ENCODE results near the gene SPSB1. TPM values are rescaled to one million over a fixed set of nuclear protein-coding genes. Genes with fewer than 3 reads are reported as not detected.

Gene SPSB1
- 10 to 100 TPM; 11.0 to 12.5 TPM for total RNA-seq

GRCh38 chr1:9292361-9293240 lies at the start of gene SPSB1:
Gene SPSB1 (plus strand): TSS chr1:9292894. CDS start chr1:9355892, 62,998 bp downstream.
- peak; percentile 79 for DNase-seq
- H3K36me3 Mint-ChIP-seq, result peaks cover 4% of the 10 kb centered on the region
- H3K9me3 Mint-ChIP-seq, result peaks cover 12% of the 10 kb centered on the region
- H3K27me3 Mint-ChIP-seq, result peaks cover 3% of the 10 kb centered on the region
- POLR2A ChIA-PET, result interaction anchor here (1.4 kb wide), 1 partner anchor 198 kb away, joined by 3 read pairs; no protein-coding TSS in a partner anchor
- peak within 1 kb of the TSS; percentile 37 for H3K4me3 Mint-ChIP-seq
- CTCF ChIA-PET, result interaction anchor here (1.4 to 6.0 kb wide), 5 partner anchors 10 to 200 kb away, joined by 4 to 191 read pairs (median 7); no protein-coding TSS in a partner anchor
- intact Hi-C loops (cut with micrococcal nuclease), result loop anchor here (5.0 kb wide), 1 partner anchor 295 kb away; the partner anchor contains the start of gene TMEM201
- no peak within 1 kb of the TSS for H3K27ac Mint-ChIP-seq
- peaks cover 34% of the 10 kb centered on the region for H3K4me1 Mint-ChIP-seq (ENCODE audit: low read depth)

- no peaks in the 10 kb centered on the region for H3K27me3 Mint-ChIP-seq
- CTCF ChIA-PET, result interaction anchor here (1.1 to 1.3 kb wide), 2 partner anchors 46 to 47 kb away, joined by 3 to 4 read pairs; no protein-coding TSS in a partner anchor
- no peak overlapping the region for H3K27ac Mint-ChIP-seq
- POLR2A ChIA-PET, result interaction anchor here (1.4 to 2.1 kb wide), 2 partner anchors 9 to 32 kb away, joined by 3 to 6 read pairs; partner anchors contain the start of gene H6PD
- DNase-seq, result no peak
- peaks cover 33% of the 10 kb centered on the region for H3K4me1 Mint-ChIP-seq (ENCODE audit: low read depth)
- intact Hi-C loops (cut with micrococcal nuclease), result no loop called here
- H3K36me3 Mint-ChIP-seq, result peaks cover 1% of the 10 kb centered on the region
- no peaks in the 10 kb centered on the region for H3K9me3 Mint-ChIP-seq
- no peak overlapping the region for H3K4me3 Mint-ChIP-seq
These were observed 49.5 kb upstream of the SPSB1 start for GRCh38 chr1:9243066-9243739.

GRCh38 chr1:9244501-9245229 lies 48.0 kb upstream of the SPSB1 start:
- CTCF ChIA-PET, result interaction anchor here (0.6 to 1.3 kb wide), 6 partner anchors 10 to 210 kb away, joined by 3 to 6 read pairs (median 3); partner anchors contain the start of gene H6PD
- H3K27ac Mint-ChIP-seq, result no peak overlapping the region
- intact Hi-C loops (cut with micrococcal nuclease), result no loop called here

GRCh38 chr1:9245230-9245619 lies 47.5 kb upstream of the SPSB1 start:
- Mint-ChIP-seq H3K9me3 (no peaks in the 10 kb centered on the region), H3K27me3 (no peaks in the 10 kb centered on the region), H3K36me3 (peaks cover 1% of the 10 kb centered on the region), H3K27ac (no peak overlapping the region), H3K4me3 (no peak overlapping the region), H3K4me1 (ENCODE audit: low read depth) (peaks cover 14% of the 10 kb centered on the region)
- CTCF ChIA-PET, result interaction anchor here (0.6 to 1.0 kb wide), 5 partner anchors 23 to 245 kb away, joined by 3 to 6 read pairs (median 3); no protein-coding TSS in a partner anchor
- DNase-seq, result no peak
- POLR2A ChIA-PET, result interaction anchor here (0.7 to 2.5 kb wide), 3 partner anchors 10 to 11 kb away, joined by 3 to 10 read pairs (median 6); partner anchors contain the start of gene H6PD
- intact Hi-C loops (cut with micrococcal nuclease), result no loop called here

More at GRCh38 chr1:9244501-9245229, 48.0 kb upstream of the SPSB1 start:
- peaks cover 1% of the 10 kb centered on the region for H3K36me3 Mint-ChIP-seq
- POLR2A ChIA-PET, result interaction anchor here (1.4 to 2.5 kb wide), 3 partner anchors 9 to 31 kb away, joined by 3 to 10 read pairs (median 6); partner anchors contain the start of gene H6PD
- H3K9me3 Mint-ChIP-seq, result no peaks in the 10 kb centered on the region
- no peaks in the 10 kb centered on the region for H3K27me3 Mint-ChIP-seq
- no peak for DNase-seq
- H3K4me1 Mint-ChIP-seq (ENCODE audit: low read depth), result peaks cover 20% of the 10 kb centered on the region
- H3K4me3 Mint-ChIP-seq, result no peak overlapping the region

GRCh38 chr1:9245661-9246060 lies 47.0 kb upstream of the SPSB1 start:
- Mint-ChIP-seq H3K27ac (no peak overlapping the region), H3K4me1 (ENCODE audit: low read depth) (peaks cover 10% of the 10 kb centered on the region), H3K9me3 (no peaks in the 10 kb centered on the region), H3K4me3 (no peak overlapping the region), H3K27me3 (no peaks in the 10 kb centered on the region), H3K36me3 (peaks cover 1% of the 10 kb centered on the region)
- ChIA-PET CTCF (interaction anchor here (0.6 to 0.9 kb wide), 2 partner anchors 44 to 244 kb away, joined by 3 read pairs; no protein-coding TSS in a partner anchor), POLR2A (interaction anchor here (0.7 to 2.5 kb wide), 3 partner anchors 10 to 11 kb away, joined by 3 to 10 read pairs (median 6); partner anchors contain the start of gene H6PD)
- no peak for DNase-seq
- intact Hi-C loops (cut with micrococcal nuclease), result no loop called here

- Mint-ChIP-seq H3K9me3 (no peaks in the 10 kb centered on the region), H3K36me3 (peaks cover 1% of the 10 kb centered on the region), H3K4me3 (no peak overlapping the region), H3K27me3 (no peaks in the 10 kb centered on the region), H3K27ac (no peak overlapping the region), H3K4me1 (ENCODE audit: low read depth) (peaks cover 10% of the 10 kb centered on the region)
- POLR2A ChIA-PET, result interaction anchor here (2.5 kb wide), 1 partner anchor 11 kb away, joined by 10 read pairs; no protein-coding TSS in a partner anchor
- intact Hi-C loops (cut with micrococcal nuclease), result no loop called here
- DNase-seq, result no peak
- CTCF ChIA-PET, result interaction anchor here (0.9 kb wide), 1 partner anchor 43 kb away, joined by 3 read pairs; no protein-coding TSS in a partner anchor
These were observed 46.5 kb upstream of the SPSB1 start for GRCh38 chr1:9246215-9246614.

- no peak overlapping the region for H3K4me3 Mint-ChIP-seq
- peaks cover 1% of the 10 kb centered on the region for H3K36me3 Mint-ChIP-seq
- intact Hi-C loops (cut with micrococcal nuclease), result no loop called here
- ChIA-PET CTCF (no interaction called here), POLR2A (no interaction called here)
- DNase-seq, result no peak
- H3K4me1 Mint-ChIP-seq (ENCODE audit: low read depth), result peaks cover 10% of the 10 kb centered on the region
- no peak overlapping the region for H3K27ac Mint-ChIP-seq
- no peaks in the 10 kb centered on the region for H3K27me3 Mint-ChIP-seq
- no peaks in the 10 kb centered on the region for H3K9me3 Mint-ChIP-seq
These were observed 45.6 kb upstream of the SPSB1 start for GRCh38 chr1:9246841-9247785.

GRCh38 chr1:9247894-9248293 lies 44.8 kb upstream of the SPSB1 start:
- H3K36me3 Mint-ChIP-seq, result peaks cover 1% of the 10 kb centered on the region
- CTCF ChIA-PET, result interaction anchor here (5.2 kb wide), 1 partner anchor 137 kb away, joined by 51 read pairs; no protein-coding TSS in a partner anchor
- H3K27me3 Mint-ChIP-seq, result no peaks in the 10 kb centered on the region
- H3K4me3 Mint-ChIP-seq, result no peak overlapping the region
- POLR2A ChIA-PET, result no interaction called here
- peaks cover 10% of the 10 kb centered on the region for H3K4me1 Mint-ChIP-seq (ENCODE audit: low read depth)
- intact Hi-C loops (cut with micrococcal nuclease), result no loop called here
- no peak overlapping the region for H3K27ac Mint-ChIP-seq
- no peak for DNase-seq
- no peaks in the 10 kb centered on the region for H3K9me3 Mint-ChIP-seq

GRCh38 chr1:9248341-9249262 lies 44.1 kb upstream of the SPSB1 start:
- H3K27ac Mint-ChIP-seq, result no peak overlapping the region
- no peak overlapping the region for H3K4me3 Mint-ChIP-seq
- ChIA-PET CTCF (interaction anchor here (0.9 to 5.2 kb wide), 6 partner anchors 9 to 138 kb away, joined by 3 to 51 read pairs (median 4); no protein-coding TSS in a partner anchor), POLR2A (no interaction called here)
- H3K27me3 Mint-ChIP-seq, result no peaks in the 10 kb centered on the region
- DNase-seq, result no peak
- H3K9me3 Mint-ChIP-seq, result no peaks in the 10 kb centered on the region
- H3K36me3 Mint-ChIP-seq, result peaks cover 1% of the 10 kb centered on the region
- H3K4me1 Mint-ChIP-seq (ENCODE audit: low read depth), result peaks cover 10% of the 10 kb centered on the region
- intact Hi-C loops (cut with micrococcal nuclease), result no loop called here

GRCh38 chr1:9249263-9249533 lies 43.5 kb upstream of the SPSB1 start:
- H3K27ac Mint-ChIP-seq, result no peak overlapping the region
- DNase-seq, result no peak
- CTCF ChIA-PET, result interaction anchor here (0.6 to 5.2 kb wide), 10 partner anchors 10 to 372 kb away, joined by 3 to 51 read pairs (median 4); no protein-coding TSS in a partner anchor
- intact Hi-C loops (cut with micrococcal nuclease), result no loop called here
- H3K27me3 Mint-ChIP-seq, result no peaks in the 10 kb centered on the region
- peaks cover 8% of the 10 kb centered on the region for H3K4me1 Mint-ChIP-seq (ENCODE audit: low read depth)
- no peaks in the 10 kb centered on the region for H3K9me3 Mint-ChIP-seq
- H3K4me3 Mint-ChIP-seq, result no peak overlapping the region
- H3K36me3 Mint-ChIP-seq, result peaks cover 1% of the 10 kb centered on the region
- POLR2A ChIA-PET, result no interaction called here
